ENCODE measurements around the gene ARHGEF40. TPM values are rescaled to one million over a fixed set of nuclear protein-coding genes. Genes with fewer than 3 reads are reported as not detected.

Gene ARHGEF40
- total RNA-seq, 4 donors from 2014 or later, result 72.5 to 128 (median 80.9) TPM

GRCh38 chr14:21068521-21069387 is 1.4 kb upstream of the ARHGEF40 start:
- H3K36me3 ChIP-seq, result peaks cover 0 to under 1% (median 0%) of the 10 kb centered on the region in 3 donors
- WGBS, 2 donors, result 1 to 2% methylated on average over 38 to 45 of the region's 45 CpGs

GRCh38 chr14:21069388-21070082 is 569 bp upstream of the ARHGEF40 start:
- peak overlapping the region; percentile 81 to 97 (median 94) for H3K27ac ChIP-seq
- TF ChIP-seq POLR2A (IDR thresholded peaks at IDR 0.05), result no peak
- TF ChIP-seq EP300 (IDR thresholded peaks at IDR 0.05), result peak in 1 of 2 donors; percentile 67
- peak in 2 of 5 experiments; percentile 7 to 13 for TF ChIP-seq CTCF (IDR thresholded peaks at IDR 0.05)
- peaks cover 0 to 50% (median 32%) of the 10 kb centered on the region in 4 donors for H3K4me1 ChIP-seq
- WGBS, 2 donors, result 1% methylated on average over 32 to 36 of the region's 40 CpGs
- H3K4me3 ChIP-seq, result peak overlapping the region; percentile 54 to 88 (median 74)
- H3K27me3 ChIP-seq, result no peaks in the 10 kb centered on the region
- DNase-seq (ENCODE audit: low spot score in 2 of 2), result peak in 1 of 2 donors; percentile 39
- H3K9me3 ChIP-seq, result no peaks in the 10 kb centered on the region
- H3K36me3 ChIP-seq, result peaks cover 0 to 8% (median 0%) of the 10 kb centered on the region in 3 donors

More at GRCh38 chr14:21068521-21069387, 1.4 kb upstream of the ARHGEF40 start:
- Histone ChIP-seq H3K4me1 (peaks cover 0 to 43% (median 28%) of the 10 kb centered on the region in 4 donors), H3K9me3 (no peaks in the 10 kb centered on the region), H3K27me3 (no peaks in the 10 kb centered on the region), H3K4me3 (peak overlapping the region; percentile 54 to 88 (median 74)), H3K27ac (peak overlapping the region; percentile 81 to 97 (median 94))
- peak in 1 of 2 donors; percentile 63 for DNase-seq (ENCODE audit: low spot score in 2 of 2)
- no peak for TF ChIP-seq POLR2A (IDR thresholded peaks at IDR 0.05)
- TF ChIP-seq CTCF (IDR thresholded peaks at IDR 0.05), result peak; percentile 53 to 91 (median 69)
- TF ChIP-seq EP300 (IDR thresholded peaks at IDR 0.05), result peak in 1 of 2 donors; percentile 11

DNA sequence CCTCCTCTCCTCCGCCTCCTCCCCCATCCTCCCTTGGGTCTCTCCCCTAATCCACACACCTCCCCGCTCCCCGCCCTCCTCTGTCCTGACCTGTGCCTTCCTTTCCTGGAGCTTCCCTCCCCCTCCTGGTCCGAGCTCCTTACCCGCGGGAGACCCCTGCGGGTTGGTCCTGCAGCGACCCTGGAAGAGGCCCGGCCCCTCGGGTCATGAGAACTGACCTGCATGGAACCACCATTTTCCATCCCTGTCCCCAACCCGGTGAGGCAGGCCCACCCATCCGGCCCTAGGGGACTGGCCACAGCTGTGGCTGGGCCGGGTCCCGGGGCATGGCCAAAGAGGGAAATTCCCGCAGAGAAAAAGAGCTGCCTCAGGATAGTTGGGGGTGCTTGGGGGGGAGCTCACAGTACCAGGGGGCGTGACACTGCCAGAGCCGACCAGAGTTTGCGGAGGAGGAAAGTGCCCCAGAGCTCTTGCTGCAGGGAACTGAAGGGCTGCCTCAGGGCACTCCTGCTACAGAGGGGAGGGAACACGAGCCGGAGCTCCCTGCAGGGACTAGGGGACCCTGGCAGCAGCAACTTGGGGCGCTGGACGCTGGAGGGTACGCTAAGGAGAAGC is 613 bp downstream of the ARHGEF40 start:
- H3K4me3 ChIP-seq, result peak overlapping the region; percentile 54 to 88 (median 74)
- TF ChIP-seq CTCF (IDR thresholded peaks at IDR 0.05) (no peak), POLR2A (IDR thresholded peaks at IDR 0.05) (no peak), EP300 (IDR thresholded peaks at IDR 0.05) (no peak)
- H3K27me3 ChIP-seq, result no peaks in the 10 kb centered on the region
- peaks cover 0 to 61% (median 34%) of the 10 kb centered on the region in 4 donors for H3K4me1 ChIP-seq
- DNase-seq (ENCODE audit: low spot score in 2 of 2), result peak in 1 of 2 donors; percentile 38
- peak overlapping the region; percentile 81 to 97 (median 94) for H3K27ac ChIP-seq
- no peaks in the 10 kb centered on the region for H3K9me3 ChIP-seq
- H3K36me3 ChIP-seq, result peaks cover 0 to 20% (median 0%) of the 10 kb centered on the region in 3 donors
- 0 to 1% methylated on average over 23 of the region's 23 CpGs for WGBS, 2 donors

DNA sequence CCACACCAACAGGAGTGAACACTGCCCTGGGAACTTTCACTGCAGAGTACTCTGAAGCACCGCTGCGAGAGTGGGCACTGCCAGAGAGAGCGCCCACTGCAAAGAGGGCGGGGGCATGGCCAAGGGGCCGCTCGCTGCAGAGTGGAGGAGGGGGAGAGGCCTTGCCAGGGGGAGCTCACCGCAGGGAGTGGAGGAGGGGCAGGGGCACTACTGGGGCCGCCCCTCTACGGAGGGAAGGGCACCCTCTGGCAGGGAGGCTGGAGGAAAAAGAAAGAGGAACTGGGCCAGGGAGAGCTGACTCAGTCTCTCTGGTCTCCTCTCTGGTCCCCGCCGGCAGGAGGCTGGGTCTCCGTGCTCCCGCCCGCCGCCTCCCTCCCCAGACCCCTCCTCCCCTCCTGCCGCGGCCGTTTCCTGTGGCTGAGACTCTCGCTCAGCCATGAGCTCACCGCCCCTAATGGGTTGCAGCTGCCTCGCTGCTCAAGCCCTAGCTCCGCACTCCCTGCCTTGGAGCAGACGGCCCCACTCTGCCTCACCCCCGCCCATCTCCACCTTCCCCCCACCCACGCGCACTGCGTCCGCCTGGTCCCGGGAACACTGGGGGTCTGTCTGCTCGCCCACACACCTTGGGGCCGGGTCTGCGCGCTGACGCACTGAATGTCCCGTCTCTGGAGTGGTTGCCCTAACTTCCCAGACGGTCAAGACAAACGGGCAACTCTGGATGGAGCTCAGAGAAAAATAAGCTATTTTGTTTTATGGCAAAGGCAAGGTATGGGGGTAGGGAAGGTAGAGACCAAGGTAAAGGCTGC is 1.3 kb downstream of the ARHGEF40 start:
- H3K27ac ChIP-seq, result peak overlapping the region; percentile 81 to 97 (median 94)
- peak; percentile 70 to 73 for DNase-seq (ENCODE audit: low spot score in 2 of 2)
- 1% methylated on average over 36 to 37 of the region's 37 CpGs for WGBS, 2 donors
- H3K36me3 ChIP-seq, result peaks cover 0 to 27% (median 0%) of the 10 kb centered on the region in 3 donors
- TF ChIP-seq POLR2A (IDR thresholded peaks at IDR 0.05), result peak in 1 of 2 donors; percentile 23
- peak in 2 of 5 experiments; percentile 10 to 11 for TF ChIP-seq CTCF (IDR thresholded peaks at IDR 0.05)
- TF ChIP-seq EP300 (IDR thresholded peaks at IDR 0.05), result peak in 1 of 2 donors; percentile 58
- H3K9me3 ChIP-seq, result no peaks in the 10 kb centered on the region
- H3K4me1 ChIP-seq, result peaks cover 0 to 61% (median 34%) of the 10 kb centered on the region in 4 donors
- no peaks in the 10 kb centered on the region for H3K27me3 ChIP-seq
- H3K4me3 ChIP-seq, result peak overlapping the region; percentile 54 to 88 (median 74)

All from tibial nerve (tissue), 4 donors.